ENCODE data around the gene PAM16.

The PAM16 gene

DNA sequence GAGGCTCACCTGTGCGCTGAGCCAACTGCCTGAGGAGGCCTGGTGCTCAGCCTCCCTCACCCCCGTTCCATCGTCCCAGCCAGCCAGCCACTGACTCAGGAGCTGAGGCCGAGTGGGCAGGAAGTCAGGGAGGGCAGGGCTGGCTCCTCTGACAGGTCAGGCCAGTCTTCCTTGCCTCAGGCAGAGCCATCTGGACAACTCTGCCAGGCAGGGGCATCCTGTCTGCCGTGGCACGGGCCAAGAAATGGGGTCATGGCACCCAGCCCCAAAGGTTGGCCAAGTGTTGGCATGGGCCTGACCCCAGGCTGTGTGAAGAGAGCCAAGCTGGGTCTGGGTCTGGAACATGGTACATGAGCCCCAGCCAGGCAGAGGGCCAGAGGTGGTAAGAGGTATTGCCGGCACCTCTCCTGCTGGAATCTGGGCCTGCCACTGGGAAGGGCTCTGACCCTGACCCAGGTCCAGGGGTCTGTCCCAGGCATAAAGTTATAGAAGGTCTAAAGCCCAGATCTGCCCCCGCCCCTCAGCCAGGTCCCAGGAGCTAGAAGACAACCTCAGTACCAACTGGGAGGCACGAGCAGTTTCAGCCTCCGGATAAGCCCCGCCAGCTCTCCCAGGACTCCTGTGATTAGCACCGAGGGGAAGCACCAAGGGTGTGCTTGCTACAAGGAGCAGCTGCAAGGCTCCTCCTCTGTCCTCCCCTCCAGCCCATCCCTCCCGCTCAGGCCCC is 18.0 kb upstream of the PAM16 start:
- no peak overlapping the region for H3K9ac ChIP-seq (ENCODE audit: low read depth, low read length)
- H3K36me3 ChIP-seq (ENCODE audit: insufficient read depth, low read length), result no peaks in the 10 kb centered on the region
- no peak overlapping the region for H3K4me3 ChIP-seq (ENCODE audit: low read length)
- 84% methylated on average over 13 of the region's 13 CpGs for WGBS
- H3K9me3 ChIP-seq (ENCODE audit: insufficient read depth, low read depth, low read length), result no peaks in the 10 kb centered on the region
- H3K27me3 ChIP-seq (ENCODE audit: insufficient read depth, low read length), result no peaks in the 10 kb centered on the region
- H3K27ac ChIP-seq (ENCODE audit: low read depth, low read length), result no peak overlapping the region
- peaks cover 26% of the 10 kb centered on the region for H3K4me1 ChIP-seq (ENCODE audit: insufficient read depth, low read length)

DNA sequence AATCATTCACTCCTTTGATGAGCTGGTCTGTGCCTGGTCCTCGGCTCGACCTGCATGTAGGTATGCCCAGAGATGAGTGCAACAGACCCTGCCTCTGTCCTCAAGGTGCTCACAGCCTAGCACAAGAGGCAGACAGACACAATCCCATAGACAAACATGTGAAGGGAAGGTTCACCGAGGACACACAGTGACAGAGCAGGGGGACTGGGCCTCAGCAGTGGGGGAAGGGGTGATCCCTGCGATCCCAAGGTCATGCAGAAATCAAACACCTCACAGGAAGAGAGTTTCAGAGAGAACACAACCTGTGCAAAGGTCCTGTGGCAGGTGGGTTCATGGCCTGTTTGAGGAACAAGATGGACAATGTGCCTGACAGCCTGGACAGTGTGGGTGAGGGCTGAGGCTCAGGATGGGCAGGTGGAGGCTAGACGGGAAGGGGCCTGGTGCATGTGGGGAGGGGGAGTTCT is 16.3 kb upstream of the PAM16 start:
- Histone ChIP-seq H3K4me1 (ENCODE audit: insufficient read depth, low read length) (peaks cover 10% of the 10 kb centered on the region), H3K9me3 (ENCODE audit: insufficient read depth, low read depth, low read length) (no peaks in the 10 kb centered on the region), H3K9ac (ENCODE audit: low read depth, low read length) (no peak overlapping the region), H3K27me3 (ENCODE audit: insufficient read depth, low read length) (no peaks in the 10 kb centered on the region), H3K4me3 (ENCODE audit: low read length) (no peak overlapping the region), H3K36me3 (ENCODE audit: insufficient read depth, low read length) (no peaks in the 10 kb centered on the region), H3K27ac (ENCODE audit: low read depth, low read length) (no peak overlapping the region)
- 89% methylated on average over 5 of the region's 5 CpGs for WGBS

DNA sequence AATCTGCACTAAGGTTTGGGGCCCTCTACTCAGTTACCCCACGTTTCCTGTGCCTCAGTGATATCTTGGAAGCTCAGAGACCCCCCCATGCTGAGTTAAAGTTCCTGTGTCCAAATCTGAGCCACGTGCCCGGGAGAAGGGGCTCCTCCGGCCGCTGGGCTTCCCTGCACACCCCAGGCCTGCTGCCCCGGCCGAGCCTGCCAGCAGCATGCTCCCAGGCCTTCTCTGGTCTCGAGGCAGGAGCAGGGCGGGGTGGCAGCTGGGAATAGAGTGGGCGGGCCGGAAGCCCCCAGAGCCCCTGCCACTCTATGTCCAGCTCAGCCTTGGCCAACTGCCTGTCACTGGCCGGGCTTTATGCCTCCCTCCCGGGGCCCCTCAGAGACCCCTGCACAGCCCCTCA is 14.9 kb upstream of the PAM16 start:
- WGBS, result 94% methylated on average over 13 of the region's 13 CpGs

DNA sequence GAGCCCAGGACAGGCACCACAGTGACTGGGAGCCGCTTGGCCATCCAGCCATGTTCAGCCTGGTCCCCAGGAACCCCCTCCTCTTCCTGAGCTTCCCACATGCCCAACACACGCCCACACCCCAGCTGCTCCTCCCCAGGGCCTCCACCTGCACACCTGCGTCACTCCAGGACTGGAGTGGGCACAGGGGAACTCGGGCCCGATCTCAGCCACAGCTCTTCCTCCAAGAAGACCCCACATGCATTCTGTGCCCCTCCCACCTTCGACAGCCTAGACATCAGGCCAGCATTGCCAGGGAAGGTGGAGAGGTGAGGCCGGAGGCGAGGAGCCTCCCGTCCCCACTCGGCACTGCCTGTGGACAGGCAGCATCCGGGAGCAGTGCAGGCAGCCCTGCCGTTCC is 14.5 kb upstream of the PAM16 start:
- WGBS, result 92% methylated on average over 12 of the region's 12 CpGs

More for the DNA sequence above, 14.9 kb upstream of the PAM16 start:
- H3K4me3 ChIP-seq (ENCODE audit: low read length), result no peak overlapping the region
- H3K9me3 ChIP-seq (ENCODE audit: insufficient read depth, low read depth, low read length), result no peaks in the 10 kb centered on the region
- 0 out of 2 replicates have a peak, but pooled peaks cover 2% of the 10 kb centered on the region for H3K4me1 ChIP-seq (ENCODE audit: insufficient read depth, low read length)
- H3K27me3 ChIP-seq (ENCODE audit: insufficient read depth, low read length), result no peaks in the 10 kb centered on the region
- H3K36me3 ChIP-seq (ENCODE audit: insufficient read depth, low read length), result 0 out of 2 replicates have a peak, but pooled peaks cover 3% of the 10 kb centered on the region
- no peak overlapping the region for H3K27ac ChIP-seq (ENCODE audit: low read depth, low read length)
- no peak overlapping the region; the same call in 1 of the 2 replicates for H3K9ac ChIP-seq (ENCODE audit: low read depth, low read length)

DNA sequence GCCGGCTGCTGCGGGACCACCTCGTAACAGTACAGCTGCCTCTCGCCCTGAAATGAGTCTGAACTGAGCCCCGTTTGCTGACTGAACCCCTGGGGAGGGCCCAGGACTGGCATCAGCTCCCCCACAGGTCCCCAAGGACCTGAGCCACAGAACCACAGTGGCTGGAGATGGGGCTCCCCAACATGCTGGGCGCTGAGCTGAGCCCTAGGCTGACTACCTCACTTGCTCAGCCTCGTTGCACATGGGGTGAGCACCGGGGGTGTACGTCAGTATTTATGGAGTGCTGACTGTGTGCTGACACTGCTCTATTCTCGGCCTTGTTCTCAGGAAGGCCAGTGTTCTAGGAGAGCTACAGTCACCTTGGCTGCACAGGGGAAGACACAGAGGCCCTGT is 13.9 kb upstream of the PAM16 start:
- no peak overlapping the region for H3K4me3 ChIP-seq (ENCODE audit: low read length)
- no peaks in the 10 kb centered on the region for H3K9me3 ChIP-seq (ENCODE audit: insufficient read depth, low read depth, low read length)
- no peak overlapping the region for H3K27ac ChIP-seq (ENCODE audit: low read depth, low read length)
- no peak overlapping the region for H3K9ac ChIP-seq (ENCODE audit: low read depth, low read length)
- H3K4me1 ChIP-seq (ENCODE audit: insufficient read depth, low read length), result no peaks in the 10 kb centered on the region
- 0 out of 2 replicates have a peak, but pooled peaks cover 3% of the 10 kb centered on the region for H3K36me3 ChIP-seq (ENCODE audit: insufficient read depth, low read length)
- 95% methylated on average over 10 of the region's 10 CpGs for WGBS
- H3K27me3 ChIP-seq (ENCODE audit: insufficient read depth, low read length), result no peaks in the 10 kb centered on the region

More for the DNA sequence above, 14.5 kb upstream of the PAM16 start:
- H3K4me3 ChIP-seq (ENCODE audit: low read length), result no peak overlapping the region
- H3K4me1 ChIP-seq (ENCODE audit: insufficient read depth, low read length), result no peaks in the 10 kb centered on the region
- no peaks in the 10 kb centered on the region for H3K27me3 ChIP-seq (ENCODE audit: insufficient read depth, low read length)
- H3K9ac ChIP-seq (ENCODE audit: low read depth, low read length), result no peak overlapping the region
- no peak overlapping the region for H3K27ac ChIP-seq (ENCODE audit: low read depth, low read length)
- 0 out of 2 replicates have a peak, but pooled peaks cover 3% of the 10 kb centered on the region for H3K36me3 ChIP-seq (ENCODE audit: insufficient read depth, low read length)
- no peaks in the 10 kb centered on the region for H3K9me3 ChIP-seq (ENCODE audit: insufficient read depth, low read depth, low read length)

DNA sequence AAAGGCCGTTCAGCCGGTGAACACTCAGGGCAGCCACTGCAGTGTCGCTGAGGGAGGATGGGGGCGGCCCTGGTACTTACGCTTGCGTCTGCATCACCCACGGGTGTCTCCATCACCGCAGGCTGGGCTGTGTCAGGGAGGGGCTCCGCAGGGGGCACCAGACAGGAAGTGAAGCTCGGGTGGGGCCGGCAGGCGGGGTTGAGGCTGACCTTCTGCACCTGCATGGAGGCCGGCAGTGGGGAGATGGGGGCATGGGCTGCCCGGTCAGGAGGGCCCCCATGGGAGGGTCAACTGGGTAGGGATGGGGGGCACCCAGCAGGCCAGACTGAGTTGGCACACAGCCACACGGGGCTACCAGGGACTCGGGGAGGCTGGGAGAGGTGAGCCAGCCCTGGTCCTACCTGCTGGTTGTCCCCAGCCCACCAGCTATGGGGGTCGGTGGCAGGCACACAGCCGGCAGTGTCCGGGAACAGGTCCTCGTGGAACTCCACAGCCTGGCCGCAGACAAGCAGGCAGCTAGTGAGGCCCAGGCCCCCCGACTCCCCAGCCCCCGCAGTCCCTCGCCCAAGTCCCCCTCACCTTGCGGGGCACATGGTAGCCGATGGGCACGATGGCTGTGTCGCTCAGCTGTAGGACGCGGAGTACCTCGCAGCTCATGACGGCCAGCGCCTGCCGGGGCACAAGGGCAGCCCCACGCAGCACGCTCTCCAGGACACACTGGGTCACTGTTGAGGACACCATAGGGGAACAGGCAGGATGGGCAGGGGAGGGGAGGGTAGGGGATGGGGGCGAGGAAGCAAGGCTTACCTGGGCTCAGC is 13.3 kb upstream of the PAM16 start:
- no peaks in the 10 kb centered on the region for H3K4me1 ChIP-seq (ENCODE audit: insufficient read depth, low read length)
- no peak overlapping the region for H3K27ac ChIP-seq (ENCODE audit: low read depth, low read length)
- WGBS, result 92% methylated on average over 37 of the region's 37 CpGs
- no peaks in the 10 kb centered on the region for H3K27me3 ChIP-seq (ENCODE audit: insufficient read depth, low read length)
- no peak overlapping the region for H3K4me3 ChIP-seq (ENCODE audit: low read length)
- H3K9ac ChIP-seq (ENCODE audit: low read depth, low read length), result no peak overlapping the region
- 0 out of 2 replicates have a peak, but pooled peaks cover 3% of the 10 kb centered on the region for H3K36me3 ChIP-seq (ENCODE audit: insufficient read depth, low read length)
- no peaks in the 10 kb centered on the region for H3K9me3 ChIP-seq (ENCODE audit: insufficient read depth, low read depth, low read length)

DNA sequence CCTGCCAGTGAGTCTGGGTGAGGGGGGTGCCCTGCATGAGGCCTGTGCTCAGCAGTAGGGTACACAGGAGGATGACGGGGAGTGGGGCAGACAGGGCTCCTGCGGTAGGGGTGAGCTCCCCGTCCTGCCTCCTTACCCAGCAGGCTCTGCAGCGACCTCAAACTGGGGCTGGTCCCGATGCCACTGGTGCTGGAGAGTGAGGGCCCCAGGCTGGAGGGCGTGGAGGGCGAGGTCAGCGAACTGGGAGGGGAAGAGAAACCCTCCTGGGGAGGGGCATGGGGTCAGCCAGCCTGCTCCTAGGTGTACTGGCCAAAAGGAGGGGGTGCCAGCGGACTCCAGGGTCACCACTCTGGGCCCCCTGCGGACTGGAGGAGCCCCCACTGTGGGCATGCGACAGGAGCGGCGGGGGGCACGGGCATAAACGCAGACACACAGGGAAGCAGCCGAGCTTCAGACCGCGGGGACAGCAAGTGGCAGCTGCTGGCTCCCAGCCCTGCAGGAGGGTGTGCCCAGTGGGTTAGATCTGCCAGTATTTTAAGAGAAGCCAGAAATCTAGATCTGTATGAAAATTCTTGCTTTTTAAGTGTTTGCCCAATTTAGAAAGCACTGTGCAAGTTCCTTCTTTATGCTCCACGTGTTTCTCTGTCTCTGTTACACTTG is 11.5 kb upstream of the PAM16 start:
- Histone ChIP-seq H3K9me3 (ENCODE audit: insufficient read depth, low read depth, low read length) (no peaks in the 10 kb centered on the region), H3K4me1 (ENCODE audit: insufficient read depth, low read length) (no peaks in the 10 kb centered on the region), H3K9ac (ENCODE audit: low read depth, low read length) (no peak overlapping the region), H3K36me3 (ENCODE audit: insufficient read depth, low read length) (0 out of 2 replicates have a peak, but pooled peaks cover 3% of the 10 kb centered on the region), H3K27ac (ENCODE audit: low read depth, low read length) (no peak overlapping the region), H3K27me3 (ENCODE audit: insufficient read depth, low read length) (no peaks in the 10 kb centered on the region), H3K4me3 (ENCODE audit: low read length) (no peak overlapping the region)
- WGBS, result 88% methylated on average over 19 of the region's 19 CpGs

DNA sequence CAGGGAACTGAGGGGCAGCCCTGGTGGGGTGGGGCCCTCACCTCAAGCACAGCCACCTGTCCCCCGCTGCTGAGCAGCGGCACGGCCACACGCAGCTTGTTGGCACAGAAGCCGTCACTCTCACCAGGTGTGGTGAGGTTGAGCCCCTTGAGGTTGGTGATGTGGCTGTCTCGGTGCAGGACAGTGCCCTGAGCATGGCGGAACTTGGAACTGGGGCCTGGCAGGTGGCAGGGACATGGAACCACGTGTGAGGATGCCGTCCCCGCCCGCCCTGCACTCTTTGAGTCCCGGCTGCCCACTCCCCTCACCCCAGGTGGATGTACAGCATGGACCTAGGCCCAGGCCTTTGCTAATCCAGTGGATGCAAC is 10.8 kb upstream of the PAM16 start:
- Histone ChIP-seq H3K4me3 (ENCODE audit: low read length) (no peak overlapping the region), H3K9me3 (ENCODE audit: insufficient read depth, low read depth, low read length) (no peaks in the 10 kb centered on the region), H3K27me3 (ENCODE audit: insufficient read depth, low read length) (no peaks in the 10 kb centered on the region), H3K36me3 (ENCODE audit: insufficient read depth, low read length) (0 out of 2 replicates have a peak, but pooled peaks cover 3% of the 10 kb centered on the region), H3K9ac (ENCODE audit: low read depth, low read length) (no peak overlapping the region), H3K27ac (ENCODE audit: low read depth, low read length) (no peak overlapping the region), H3K4me1 (ENCODE audit: insufficient read depth, low read length) (no peaks in the 10 kb centered on the region)
- WGBS, result 93% methylated on average over 12 of the region's 12 CpGs

DNA sequence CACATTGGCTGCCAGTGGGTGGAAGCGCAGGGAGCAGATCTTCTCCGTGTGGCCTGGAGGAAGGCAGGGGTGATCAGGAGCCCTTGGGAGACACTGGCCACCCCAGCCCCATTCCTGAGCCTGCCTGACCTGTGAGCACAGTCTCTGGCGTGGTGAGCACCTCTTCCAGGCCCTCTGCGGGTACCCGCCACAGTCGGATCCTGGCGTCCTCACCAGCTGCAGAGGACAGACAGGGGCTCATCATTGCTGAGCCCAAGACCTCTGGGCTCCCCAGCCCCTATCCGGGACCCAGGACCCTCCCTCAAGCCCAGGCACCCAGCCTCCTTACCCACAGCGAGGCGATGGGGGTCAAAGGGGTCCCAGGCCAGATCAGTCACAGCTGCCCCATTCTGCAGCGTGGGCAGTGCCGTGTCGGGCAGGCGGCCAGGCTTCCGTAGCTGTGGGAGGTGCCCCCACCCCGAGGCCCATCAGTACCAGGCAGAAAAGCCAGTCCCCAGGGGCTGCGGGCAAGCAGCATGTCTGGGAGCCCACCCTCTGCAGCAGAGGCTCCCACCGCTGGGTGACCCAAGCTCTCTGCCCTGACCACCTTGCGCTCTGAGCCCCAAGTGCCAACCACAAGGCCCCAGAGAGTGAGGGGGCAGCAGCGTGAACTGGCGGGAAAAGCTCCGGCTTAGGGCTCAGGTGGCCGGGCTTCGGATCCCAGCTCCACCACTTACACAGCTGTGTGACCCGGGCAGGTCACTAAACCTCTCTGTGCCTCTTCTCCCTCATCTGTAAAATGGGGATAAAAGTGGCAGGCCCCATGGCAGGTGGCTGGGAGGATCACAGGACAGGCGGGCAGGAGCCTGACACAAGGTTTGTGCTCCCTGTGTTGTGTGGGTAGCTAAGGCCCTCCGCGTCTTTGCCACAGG is 10.2 kb upstream of the PAM16 start:
- Histone ChIP-seq H3K9ac (ENCODE audit: low read depth, low read length) (no peak overlapping the region), H3K9me3 (ENCODE audit: insufficient read depth, low read depth, low read length) (no peaks in the 10 kb centered on the region), H3K27me3 (ENCODE audit: insufficient read depth, low read length) (no peaks in the 10 kb centered on the region), H3K4me3 (ENCODE audit: low read length) (no peak overlapping the region), H3K4me1 (ENCODE audit: insufficient read depth, low read length) (no peaks in the 10 kb centered on the region), H3K36me3 (ENCODE audit: insufficient read depth, low read length) (0 out of 2 replicates have a peak, but pooled peaks cover 3% of the 10 kb centered on the region), H3K27ac (ENCODE audit: low read depth, low read length) (no peak overlapping the region)
- WGBS, result 93% methylated on average over 28 of the region's 28 CpGs

DNA sequence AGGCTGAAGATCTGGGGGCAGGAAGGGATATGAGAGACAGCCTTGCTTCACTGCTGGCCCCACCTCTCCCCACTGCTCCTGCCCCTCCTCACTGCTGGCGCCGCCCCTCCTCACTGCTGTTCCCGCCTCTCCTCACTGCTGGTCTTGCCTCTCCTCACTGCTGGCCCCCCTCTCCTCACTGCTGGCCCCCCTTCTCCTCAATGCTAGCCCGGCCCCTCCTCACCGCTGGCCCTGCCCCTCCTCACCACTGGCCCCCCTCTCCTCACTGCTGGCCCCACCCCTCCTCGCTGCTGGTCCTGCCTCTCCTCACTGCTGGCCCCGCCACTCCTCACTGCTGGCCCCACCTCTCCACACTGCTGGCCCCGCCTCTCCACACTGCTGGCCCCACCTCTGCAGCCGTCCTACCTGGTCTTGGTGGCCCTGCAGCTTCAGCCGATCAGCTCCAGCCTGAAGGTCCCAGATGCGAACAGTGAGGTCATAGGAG is 9.5 kb upstream of the PAM16 start:
- Histone ChIP-seq H3K27me3 (ENCODE audit: insufficient read depth, low read length) (no peaks in the 10 kb centered on the region), H3K9ac (ENCODE audit: low read depth, low read length) (no peak overlapping the region), H3K4me1 (ENCODE audit: insufficient read depth, low read length) (no peaks in the 10 kb centered on the region), H3K9me3 (ENCODE audit: insufficient read depth, low read depth, low read length) (no peaks in the 10 kb centered on the region), H3K4me3 (ENCODE audit: low read length) (no peak overlapping the region), H3K36me3 (ENCODE audit: insufficient read depth, low read length) (0 out of 2 replicates have a peak, but pooled peaks cover 3% of the 10 kb centered on the region), H3K27ac (ENCODE audit: low read depth, low read length) (no peak overlapping the region)
- 85% methylated on average over 11 of the region's 11 CpGs for WGBS

Measured in HUES64 (cell line).